ENCODE data around the gene ADAMTS16.

GRCh38 chr5:5146530-5147160, 6.5 kb downstream of the ADAMTS16 start:
- TF ChIP-seq CTCF (IDR thresholded peaks at IDR 0.05) (no peak), EP300 (IDR thresholded peaks at IDR 0.05) (no peak)

Data from ovary (tissue), 3 donors.